Mucosa of stomach (tissue), 1 donor: ENCODE data around the gene INSYN1.

Experiments
- H3K27me3 ChIP-seq: one replicate; pipeline ENCODE4 v1.7.0; 2013; ENCODE audit warnings: mild to moderate bottlenecking, low read length; ENCODE audit not compliant: control insufficient read depth, insufficient read depth
- H3K36me3 ChIP-seq: one replicate; pipeline ENCODE4 v1.7.0; 2013; ENCODE audit warnings: low read length; ENCODE audit not compliant: control insufficient read depth, insufficient read depth
- H3K4me1 ChIP-seq: one replicate; pipeline ENCODE4 v1.7.0; 2013; ENCODE audit warnings: mild to moderate bottlenecking, low read length; ENCODE audit not compliant: control insufficient read depth, insufficient read depth
- H3K4me3 ChIP-seq: one replicate; pipeline ENCODE4 v1.7.0; 2013; ENCODE audit warnings: low read length
- H3K9ac ChIP-seq: one replicate; pipeline ENCODE4 v1.7.0; 2013; ENCODE audit warnings: mild to moderate bottlenecking, low read length, moderate library complexity
- H3K9me3 ChIP-seq: one replicate; pipeline ENCODE4 v1.7.0; 2013; ENCODE audit warnings: mild to moderate bottlenecking, low read length, moderate library complexity; ENCODE audit not compliant: control insufficient read depth
- donor health status: Pancreatic carcinoma.

The INSYN1 gene

DNA sequence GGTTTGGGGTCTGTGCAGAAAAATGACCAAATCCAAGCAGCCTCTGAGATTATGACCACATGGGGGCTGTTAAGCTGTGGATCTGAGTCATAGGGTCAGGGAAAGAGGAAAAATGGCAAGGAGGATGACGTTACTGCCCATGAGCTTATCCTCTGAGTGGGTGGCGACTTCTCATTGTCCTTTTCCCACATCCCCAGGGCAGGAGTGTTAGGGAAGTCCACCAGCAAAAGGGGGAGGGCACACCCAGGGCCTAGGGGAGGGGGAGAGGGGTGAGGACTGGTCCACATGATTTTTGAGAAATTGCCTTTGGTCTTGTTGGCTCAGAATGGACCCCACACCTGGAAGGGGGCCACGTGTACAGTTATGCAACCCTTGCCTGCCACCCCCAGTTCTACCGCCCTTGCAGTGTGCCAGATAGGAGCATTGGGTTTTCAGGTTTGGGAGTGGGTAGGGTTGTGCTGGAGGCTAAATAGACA is 66.3 kb downstream of the INSYN1 start:
- Histone ChIP-seq H3K27me3 (no peaks in the 10 kb centered on the region), H3K4me1 (peaks cover 22% of the 10 kb centered on the region), H3K36me3 (no peaks in the 10 kb centered on the region), H3K9me3 (no peaks in the 10 kb centered on the region), H3K4me3 (no peak overlapping the region), H3K9ac (no peak overlapping the region)

DNA sequence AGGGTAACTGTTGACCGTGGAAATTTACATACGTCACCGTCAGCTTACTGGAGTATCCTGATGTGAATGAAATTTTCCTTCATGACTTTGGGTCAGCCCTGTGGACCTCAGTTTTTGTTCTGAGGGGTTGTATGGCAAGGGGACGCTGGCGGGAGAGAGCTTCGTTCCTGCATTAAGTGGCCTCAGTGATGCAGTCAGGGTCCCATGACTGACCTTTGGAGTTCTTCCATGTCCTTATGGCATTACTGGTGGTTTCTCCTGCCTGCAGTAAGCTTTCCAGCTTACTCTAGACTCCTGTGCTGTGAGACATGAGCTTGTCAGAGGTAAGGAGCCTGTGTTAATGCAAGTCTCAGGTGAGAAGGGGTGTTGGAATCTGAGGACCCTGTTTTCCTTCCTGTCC is 67.2 kb downstream of the INSYN1 start:
- H3K4me3 ChIP-seq: no peak overlapping the region
- H3K4me1 ChIP-seq: peaks cover 14% of the 10 kb centered on the region

More for the DNA sequence above, 67.2 kb downstream of the INSYN1 start:
- Histone ChIP-seq H3K9me3 (no peaks in the 10 kb centered on the region), H3K36me3 (no peaks in the 10 kb centered on the region), H3K9ac (no peak overlapping the region), H3K27me3 (no peaks in the 10 kb centered on the region)
